Caco-2 (cell line): ENCODE measurements around the gene SMURF2. TPM values are rescaled to one million over a fixed set of nuclear protein-coding genes. Genes with fewer than 3 reads are reported as not detected.

Experiments
- BruUV-seq: library from RNA; stranded (reverse); fragments of 400-500 nt; replicated peaks from 2 replicates; lab custom pipeline; 2021; lab: Mats Ljungman, UMichigan
- CTCF ChIA-PET: fragments of 300-600 bp; sonication (Branson Sonifier 250); formaldehyde crosslinking; loops from one replicate; lab custom pipeline; 2022; ENCODE audit warnings: antibody characterized with exemption; lab: Charles Lee
- POLR2A ChIA-PET: fragments of 300-600 bp; sonication (Branson Sonifier 250); formaldehyde crosslinking; loops from one replicate; lab custom pipeline; 2022; ENCODE audit warnings: antibody characterized with exemption; lab: Charles Lee
- DNase-seq, 2 experiments: peaks; one replicate each; pipeline versions ENCODE4 v3.0.0 to v3.0.0-alpha.2; 2020 to 2022
- H3K27me3 ChIP-seq: replicated peaks from 2 replicates; pipeline ENCODE4 v1.6.0; 2011; ENCODE audit warnings: low read length; ENCODE audit not compliant: control insufficient read depth, insufficient read depth
- H3K36me3 ChIP-seq: 2 replicates; pipeline ENCODE4 v1.5.1; 2011; ENCODE audit warnings: low read length; ENCODE audit not compliant: control insufficient read depth, insufficient read depth
- H3K4me1 ChIP-seq: fragments of 250-450 bp; sonication (Bioruptor Pico); 2 replicates; pipeline ENCODE4 v1.5.1; 2020; ENCODE audit warnings: mild to moderate bottlenecking
- H3K4me3 ChIP-seq: 2 replicates; pipeline ENCODE4 v1.5.1; 2011; ENCODE audit warnings: low read depth, mild to moderate bottlenecking, control low read depth, low read length
- H3K9me3 ChIP-seq: fragments of 250-450 bp; sonication (Bioruptor Pico); 2 replicates; pipeline ENCODE4 v1.5.1; 2020; ENCODE audit warnings: mild to moderate bottlenecking, moderate library complexity
- H3K27ac Mint-ChIP-seq: one replicate; pipeline ENCODE4 v1.8.0; 2022; ENCODE audit warnings: mixed read lengths; ENCODE audit not compliant: unreplicated experiment
- H3K27me3 Mint-ChIP-seq: one replicate; pipeline ENCODE4 v1.8.0; 2022; ENCODE audit warnings: mixed read lengths; ENCODE audit not compliant: insufficient read depth, unreplicated experiment
- H3K36me3 Mint-ChIP-seq: one replicate; pipeline ENCODE4 v1.8.0; 2022; ENCODE audit warnings: mild to moderate bottlenecking, mixed read lengths; ENCODE audit not compliant: insufficient read depth, unreplicated experiment
- H3K4me1 Mint-ChIP-seq: one replicate; pipeline ENCODE4 v1.8.0; 2022; ENCODE audit warnings: low read depth, mixed read lengths; ENCODE audit not compliant: unreplicated experiment
- H3K4me3 Mint-ChIP-seq: one replicate; pipeline ENCODE4 v1.8.0; 2022; ENCODE audit warnings: mild to moderate bottlenecking, moderate library complexity, mixed read lengths; ENCODE audit not compliant: unreplicated experiment
- H3K9me3 Mint-ChIP-seq: one replicate; pipeline ENCODE4 v1.8.0; 2022; ENCODE audit warnings: mixed read lengths; ENCODE audit not compliant: unreplicated experiment
- intact Hi-C: fragments of 100-400 bp; cut with micrococcal nuclease; formaldehyde crosslinking; loops from one replicate; pipeline ENCODE4 v1.10.0; 2022; ENCODE audit not compliant: unreplicated experiment
- total RNA-seq: library from RNA; stranded (reverse); gene quantifications from 2 replicates; pipeline ENCODE4 v1.2.3, GENCODE V29; 2022
- TF ChIP-seq, protein P1 (sequence below), 2 experiments: fragments of 200-600 bp in 1 of 2; IDR thresholded peaks; 1 replicate in 1 of 2; 2 replicates in 1 of 2; pipeline versions ENCODE4 v1.5.1 to v1.8.0; 2011 to 2022; ENCODE audit warnings: antibody characterized with exemption in 1 of 2, control low read depth in 1 of 2, inconsistent platforms in 1 of 2, low read depth in 1 of 2, low read length in 1 of 2, mild to moderate bottlenecking in 1 of 2, moderate library complexity in 1 of 2; ENCODE audit not compliant: insufficient read depth in 1 of 2, severe bottlenecking in 1 of 2, unreplicated experiment in 1 of 2

Gene SMURF2
- total RNA-seq, 1 experiment from 2014 or later, result 26.9 TPM

DNA sequence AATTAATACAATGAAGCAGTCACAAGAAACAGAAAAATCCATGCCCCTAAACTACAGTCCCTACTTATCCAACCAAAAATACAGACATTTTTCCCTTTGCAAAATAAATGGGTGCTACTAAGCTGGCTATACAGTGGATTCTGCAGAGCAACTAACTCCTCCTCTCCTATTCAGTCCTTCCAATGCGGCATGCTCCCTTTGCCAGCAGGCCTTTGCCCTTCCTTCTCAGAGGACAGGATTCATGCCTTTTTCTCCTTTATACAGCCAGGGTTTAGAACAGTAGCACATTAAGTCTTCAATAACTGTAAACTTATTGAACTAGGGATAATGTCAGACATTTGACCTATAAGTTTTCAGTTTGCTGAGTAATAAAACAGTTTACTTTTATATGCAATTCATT, 70.2 kb downstream of the SMURF2 start:
- Mint-ChIP-seq H3K27ac (no peak overlapping the region), H3K4me1 (no peaks in the 10 kb centered on the region), H3K27me3 (no peaks in the 10 kb centered on the region), H3K9me3 (no peaks in the 10 kb centered on the region), H3K4me3 (no peak overlapping the region), H3K36me3 (peaks cover 7% of the 10 kb centered on the region)
- Histone ChIP-seq H3K9me3 (no peaks in the 10 kb centered on the region), H3K4me1 (no peaks in the 10 kb centered on the region), H3K27me3 (no peaks in the 10 kb centered on the region), H3K4me3 (no peak overlapping the region), H3K36me3 (no peaks in the 10 kb centered on the region)
- no TSS peak for BruUV-seq
- POLR2A ChIA-PET, result no interaction called here
- CTCF ChIA-PET, result no interaction called here
- intact Hi-C loops, result no loop called here
- DNase-seq, result no peak
- TF ChIP-seq, protein P1, sequence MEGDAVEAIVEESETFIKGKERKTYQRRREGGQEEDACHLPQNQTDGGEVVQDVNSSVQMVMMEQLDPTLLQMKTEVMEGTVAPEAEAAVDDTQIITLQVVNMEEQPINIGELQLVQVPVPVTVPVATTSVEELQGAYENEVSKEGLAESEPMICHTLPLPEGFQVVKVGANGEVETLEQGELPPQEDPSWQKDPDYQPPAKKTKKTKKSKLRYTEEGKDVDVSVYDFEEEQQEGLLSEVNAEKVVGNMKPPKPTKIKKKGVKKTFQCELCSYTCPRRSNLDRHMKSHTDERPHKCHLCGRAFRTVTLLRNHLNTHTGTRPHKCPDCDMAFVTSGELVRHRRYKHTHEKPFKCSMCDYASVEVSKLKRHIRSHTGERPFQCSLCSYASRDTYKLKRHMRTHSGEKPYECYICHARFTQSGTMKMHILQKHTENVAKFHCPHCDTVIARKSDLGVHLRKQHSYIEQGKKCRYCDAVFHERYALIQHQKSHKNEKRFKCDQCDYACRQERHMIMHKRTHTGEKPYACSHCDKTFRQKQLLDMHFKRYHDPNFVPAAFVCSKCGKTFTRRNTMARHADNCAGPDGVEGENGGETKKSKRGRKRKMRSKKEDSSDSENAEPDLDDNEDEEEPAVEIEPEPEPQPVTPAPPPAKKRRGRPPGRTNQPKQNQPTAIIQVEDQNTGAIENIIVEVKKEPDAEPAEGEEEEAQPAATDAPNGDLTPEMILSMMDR (IDR thresholded peaks at IDR 0.05; ENCODE audit: insufficient read depth in 1 of 2, low read depth in 1 of 2, low read length in 1 of 2, severe bottlenecking in 1 of 2, unreplicated experiment in 1 of 2), result no peak

DNA sequence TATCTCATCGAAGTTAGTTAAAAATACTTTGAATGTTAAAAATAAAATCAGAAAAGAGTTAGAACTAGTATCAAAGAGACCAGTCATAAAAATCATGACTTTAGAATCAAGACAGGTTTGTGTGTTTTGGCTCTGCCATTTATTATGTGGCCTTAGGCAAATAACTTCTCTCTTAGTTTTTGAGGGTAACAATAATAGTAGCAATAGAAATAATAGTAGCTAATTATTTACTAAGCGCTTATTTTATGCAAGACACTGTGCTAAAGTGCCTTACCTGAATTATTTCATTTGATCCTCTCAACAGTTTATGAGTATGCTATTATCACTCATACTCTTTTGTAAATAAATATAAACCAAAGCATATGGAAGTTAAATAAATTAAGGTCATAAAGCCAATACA, 77.0 kb downstream of the SMURF2 start:
- Mint-ChIP-seq H3K4me3 (no peak overlapping the region), H3K36me3 (peaks cover 10% of the 10 kb centered on the region), H3K9me3 (no peaks in the 10 kb centered on the region), H3K4me1 (no peaks in the 10 kb centered on the region), H3K27ac (no peak overlapping the region), H3K27me3 (no peaks in the 10 kb centered on the region)
- no TSS peak for BruUV-seq
- no peaks in the 10 kb centered on the region for H3K4me1 ChIP-seq
- no peak overlapping the region for H3K4me3 ChIP-seq
- H3K36me3 ChIP-seq, result no peaks in the 10 kb centered on the region; the same call in 1 of the 2 replicates
- no peaks in the 10 kb centered on the region for H3K27me3 ChIP-seq
- no peaks in the 10 kb centered on the region for H3K9me3 ChIP-seq
- DNase-seq, result no peak
- ChIA-PET CTCF (no interaction called here), POLR2A (no interaction called here)
- intact Hi-C loops, result no loop called here
- TF ChIP-seq, protein P1 (IDR thresholded peaks at IDR 0.05; ENCODE audit: insufficient read depth in 1 of 2, low read depth in 1 of 2, low read length in 1 of 2, severe bottlenecking in 1 of 2, unreplicated experiment in 1 of 2), result no peak

DNA sequence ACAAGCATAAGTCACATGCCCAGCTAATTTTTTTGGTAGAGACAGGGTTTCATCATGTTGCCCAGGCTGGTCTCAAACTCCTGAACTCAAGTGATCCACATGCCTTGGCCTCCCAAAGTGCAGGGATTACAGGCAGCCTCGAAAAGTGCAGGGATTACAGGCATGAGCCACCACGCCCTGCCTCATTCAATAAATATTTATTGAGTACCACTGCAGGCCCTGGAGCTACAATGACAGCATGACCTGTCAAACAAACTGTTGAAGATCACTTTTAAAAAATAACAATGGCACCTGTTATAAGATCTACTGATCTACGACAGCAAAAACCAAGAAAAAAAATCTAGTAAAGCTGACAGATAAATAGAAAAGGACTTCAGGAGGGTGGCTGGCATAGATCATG, 79.1 kb downstream of the SMURF2 start:
- peaks cover 13% of the 10 kb centered on the region for H3K36me3 Mint-ChIP-seq
- no peaks in the 10 kb centered on the region for H3K9me3 ChIP-seq
- DNase-seq, result no peak
- H3K27me3 ChIP-seq, result no peaks in the 10 kb centered on the region
- TF ChIP-seq, protein P1 (IDR thresholded peaks at IDR 0.05; ENCODE audit: insufficient read depth in 1 of 2, low read depth in 1 of 2, low read length in 1 of 2, severe bottlenecking in 1 of 2, unreplicated experiment in 1 of 2), result no peak
- H3K4me1 Mint-ChIP-seq, result no peaks in the 10 kb centered on the region
- no peaks in the 10 kb centered on the region for H3K27me3 Mint-ChIP-seq
- no peak overlapping the region for H3K4me3 Mint-ChIP-seq
- no peak overlapping the region for H3K4me3 ChIP-seq
- ChIA-PET POLR2A (no interaction called here), CTCF (no interaction called here)
- no peaks in the 10 kb centered on the region; the same call in 1 of the 2 replicates for H3K36me3 ChIP-seq
- no TSS peak for BruUV-seq
- H3K9me3 Mint-ChIP-seq, result no peaks in the 10 kb centered on the region
- H3K27ac Mint-ChIP-seq, result no peak overlapping the region
- H3K4me1 ChIP-seq, result no peaks in the 10 kb centered on the region
- intact Hi-C loops, result no loop called here
